NCI-H446 (cell line): Measurements from ENCODE around the gene NT5DC1.
A peak's percentile ranks its signal among the peaks of the same experiment; 100 is the strongest.

Experiments used
- DNase-seq, 2 experiments: peaks; one replicate each; lab custom pipeline; 2025; lab: John Stamatoyannopoulos, UW

The NT5DC1 gene

GRCh38 chr6:116244284-116244683, 143.6 kb downstream of the NT5DC1 start:
- no peak for DNase-seq

- DNase-seq: no peak
Observed at GRCh38 chr6:116246089-116246488, 145.4 kb downstream of the NT5DC1 start.

- no peak for DNase-seq
Observed at GRCh38 chr6:116247285-116247684, 146.6 kb downstream of the NT5DC1 start.

DNA sequence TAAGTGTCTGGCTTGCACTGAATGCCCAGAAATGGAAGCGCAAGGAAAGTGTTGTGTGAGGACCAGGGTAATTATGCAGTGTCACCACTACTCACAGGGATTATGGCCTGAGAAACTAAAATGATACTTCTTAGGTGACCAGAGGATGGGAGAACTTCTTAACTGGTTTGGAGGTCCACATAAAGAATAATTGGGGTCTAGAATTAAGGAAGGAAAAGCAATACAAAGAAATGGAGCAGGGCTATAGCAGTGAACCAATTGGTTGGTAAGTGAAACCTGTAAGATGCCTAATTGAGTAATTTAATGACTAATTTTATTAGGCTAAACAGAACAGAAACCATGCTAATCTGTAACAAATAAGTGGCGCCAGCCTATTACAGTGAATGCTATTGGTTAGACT, 147.9 kb downstream of the NT5DC1 start:
- DNase-seq: no peak

GRCh38 chr6:116251568-116252384, 151.1 kb downstream of the NT5DC1 start:
- no peak for DNase-seq

GRCh38 chr6:116253188-116253504, 152.5 kb downstream of the NT5DC1 start:
- no peak for DNase-seq

DNA sequence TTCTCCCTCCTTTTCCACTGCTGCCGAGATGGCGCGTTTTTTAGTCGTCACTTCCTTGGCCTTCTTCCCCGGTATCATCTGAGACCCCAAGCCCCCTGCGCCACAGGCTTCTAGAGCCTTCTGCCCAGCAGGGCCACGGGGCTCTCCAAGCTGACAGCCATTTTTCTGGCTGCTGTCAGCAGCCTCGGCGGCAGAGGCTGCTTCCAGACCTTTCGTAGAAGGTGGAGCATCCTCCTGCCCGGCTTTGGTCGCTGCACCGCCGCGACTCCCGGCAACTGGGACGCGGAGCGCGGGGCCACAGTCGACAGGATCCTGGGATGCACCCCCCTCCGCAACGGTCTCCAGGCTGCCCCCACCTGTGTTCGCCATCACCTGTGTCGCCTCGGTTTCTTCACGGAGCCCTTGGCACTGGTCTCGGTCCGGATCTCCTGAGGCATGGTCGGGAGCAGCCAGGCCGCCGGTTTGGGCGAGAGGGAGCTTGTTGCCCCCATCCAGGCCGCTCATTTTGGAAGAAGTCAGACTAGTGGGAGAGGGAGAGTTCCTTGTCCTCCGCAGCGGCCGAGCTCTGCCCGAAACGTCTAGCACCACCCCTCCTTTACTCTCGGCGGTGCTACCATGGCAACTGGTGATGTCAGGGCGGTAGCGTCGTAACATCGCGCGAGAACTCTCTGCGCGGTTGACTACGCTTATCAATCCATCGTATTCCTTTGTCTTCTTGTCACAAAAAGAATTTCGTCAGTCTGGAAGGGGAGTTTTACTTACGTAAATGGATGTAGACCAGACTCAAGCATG, 153.0 kb downstream of the NT5DC1 start, which contains the start of gene TSPYL4:
TSS of gene TSPYL4 (minus strand) at position 571 of the 792 bp plus-strand sequence. CDS start at position 504, 67 bp downstream.
- DNase-seq: peak; percentile 87 to 92

- DNase-seq: no peak
Observed at GRCh38 chr6:116254297-116255056, 153.8 kb downstream of the NT5DC1 start.

- DNase-seq: no peak
Observed at GRCh38 chr6:116255246-116255800, 154.7 kb downstream of the NT5DC1 start.

GRCh38 chr6:116256694-116257093, 156.0 kb downstream of the NT5DC1 start:
- no peak for DNase-seq

GRCh38 chr6:116258520-116258919, 157.9 kb downstream of the NT5DC1 start:
- no peak for DNase-seq

DNA sequence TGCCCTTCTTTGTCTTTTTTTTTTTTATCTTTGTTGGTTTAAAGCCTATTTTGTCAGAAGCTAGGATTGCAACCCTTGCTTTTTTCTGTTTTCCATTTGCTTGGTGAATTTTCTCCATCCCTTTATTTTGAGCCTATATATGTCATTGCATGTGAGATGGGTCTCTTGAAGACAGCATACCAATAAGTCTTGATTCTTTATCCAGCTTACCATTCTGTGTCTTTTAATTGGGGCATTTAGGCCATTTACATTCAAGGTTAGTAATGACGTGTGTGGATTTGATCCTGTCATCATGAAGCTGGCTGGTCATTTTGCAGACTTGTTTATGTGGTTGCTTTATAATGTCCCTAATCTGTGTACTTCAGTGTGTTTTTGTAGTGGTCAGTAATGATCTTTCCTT, 162.7 kb downstream of the NT5DC1 start:
- no peak for DNase-seq

DNA sequence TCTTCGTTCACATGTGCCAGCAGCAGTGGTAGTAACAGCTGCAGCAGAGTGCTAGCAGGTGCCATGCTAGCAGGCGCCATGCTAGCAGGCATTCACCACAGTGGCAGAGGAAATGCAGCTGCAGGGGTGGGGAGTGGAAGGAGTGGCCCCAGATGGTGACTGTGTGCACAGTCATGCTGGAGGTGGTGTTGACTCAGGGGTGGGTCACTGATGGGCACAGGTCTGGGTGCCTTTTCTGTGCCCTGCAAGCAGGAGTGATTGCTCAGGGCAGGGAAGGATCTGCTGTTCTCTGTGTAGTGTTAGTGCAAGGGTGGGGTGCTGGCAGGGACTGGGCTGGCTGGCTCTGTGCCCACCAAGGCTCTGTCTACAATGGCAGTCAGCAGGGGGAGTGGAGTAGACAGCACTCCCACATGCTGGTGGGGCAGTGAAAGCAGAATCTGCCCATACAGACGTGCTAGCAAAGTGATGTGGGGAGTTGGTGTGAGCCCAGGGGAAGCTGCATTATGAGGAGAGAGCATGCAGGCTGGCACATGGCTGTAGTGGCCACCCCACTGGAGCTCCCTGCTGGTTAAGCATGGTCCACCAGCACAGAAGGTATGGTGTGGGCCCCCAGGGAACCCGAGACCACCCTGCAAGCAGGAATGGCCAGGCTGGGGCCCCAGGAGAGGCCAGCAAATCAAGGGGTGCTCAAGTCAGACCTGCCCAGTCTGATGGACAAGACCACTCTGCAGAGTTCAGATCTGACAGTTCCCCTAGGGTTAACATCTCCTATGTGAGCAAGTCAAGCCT, 164.6 kb downstream of the NT5DC1 start:
- no peak for DNase-seq

DNA sequence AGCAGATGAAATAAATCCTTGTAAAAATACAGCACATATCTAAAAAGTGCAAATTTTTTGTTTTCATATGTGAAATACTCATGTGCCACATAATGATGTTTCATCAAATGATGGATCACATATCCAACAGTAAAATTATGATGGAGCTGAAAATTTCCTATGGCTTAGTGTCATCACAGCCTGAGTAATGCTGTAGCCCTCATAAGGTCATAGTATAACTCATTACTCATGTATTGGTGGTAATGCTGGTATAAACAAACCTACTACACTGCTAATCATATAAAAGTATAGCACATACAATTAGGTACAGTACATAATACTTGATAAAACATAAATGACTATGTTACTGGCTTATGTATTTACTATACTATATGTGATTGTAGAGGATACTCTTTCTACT, 166.2 kb downstream of the NT5DC1 start:
- DNase-seq: no peak

- DNase-seq: no peak
Observed at GRCh38 chr6:116267836-116268588, 167.4 kb downstream of the NT5DC1 start.

GRCh38 chr6:116268589-116269293, 168.1 kb downstream of the NT5DC1 start:
- DNase-seq: peak; percentile 31 to 70

- no peak for DNase-seq
Observed at GRCh38 chr6:116271149-116271708, 170.6 kb downstream of the NT5DC1 start.

- no peak for DNase-seq
Observed at GRCh38 chr6:116277124-116277523, 176.5 kb downstream of the NT5DC1 start.

GRCh38 chr6:116278481-116278829, 177.8 kb downstream of the NT5DC1 start:
- no peak for DNase-seq

- no peak for DNase-seq
Observed at GRCh38 chr6:116278854-116279231, 178.2 kb downstream of the NT5DC1 start.
